HepG2 (cell line): ENCODE data around the gene GIPC3. TPM values are rescaled to one million over a fixed set of nuclear protein-coding genes. Genes with fewer than 3 reads are reported as not detected.
A peak's percentile ranks its signal among the peaks of the same experiment; 100 is the strongest.

Experiments used
- ATAC-seq: fragments of 200-7000 bp; cut with Tn5 transposase; 3 replicates; pipeline ENCODE4 v1.9.1; 2020; ENCODE audit warnings: mild to moderate bottlenecking, moderate library complexity
- BruUV-seq: library from RNA; stranded (reverse); fragments of 400-500 nt; replicated peaks from 2 replicates; lab custom pipeline; 2021; lab: Mats Ljungman, UMichigan
- CTCF ChIA-PET: fragments of 300-600 bp; formaldehyde crosslinking; extraction: SDS; loops from one replicate; lab custom pipeline; 2021; ENCODE audit warnings: low total read pairs, inconsistent platforms, low intra/inter-chr PET ratio; lab: Yijun Ruan, JAX
- POLR2A ChIA-PET: fragments of 350-600 bp; sonication (Branson Sonifier 250); formaldehyde crosslinking; loops from one replicate; lab custom pipeline; 2020; ENCODE audit warnings: antibody characterized with exemption, inconsistent platforms; lab: Yijun Ruan, JAX
- DNase-seq: peaks from one replicate; pipeline ENCODE4 v3.0.0-alpha.2; 2015; ENCODE audit warnings: low spot score
- FAIRE-seq: peaks from 3 replicates; lab custom pipeline; 2011; peaks lifted over from hg19 to GRCh38; lab: Jason Lieb, UNC
- H2AFZ ChIP-seq: one replicate; pipeline ENCODE4 v1.6.1; 2011; ENCODE audit warnings: low read length, inconsistent platforms
- H3K27ac ChIP-seq: fragments of 300-600 bp; 3 replicates; pipeline ENCODE4 v1.8.0; 2011; ENCODE audit warnings: mixed run types, mild to moderate bottlenecking, mixed read lengths, low read length, inconsistent platforms; ENCODE audit not compliant: insufficient read depth; ENCODE audit errors: extremely low read length
- H3K27me3 ChIP-seq, 2 experiments: fragments of 200-600 bp in 1 of 2; 2 replicates in 1 of 2; 3 replicates in 1 of 2; pipeline versions ENCODE4 v1.6.0 to v1.8.0; 2011; ENCODE audit warnings: low read length in 2 of 2, mild to moderate bottlenecking in 2 of 2, moderate library complexity in 2 of 2, inconsistent platforms in 1 of 2; ENCODE audit not compliant: insufficient read depth in 2 of 2, control insufficient read depth in 1 of 2
- H3K36me3 ChIP-seq, 2 experiments: fragments of 200-600 bp in 1 of 2; replicated peaks in 1 of 2; 2 replicates in 1 of 2; 3 replicates in 1 of 2; pipeline versions ENCODE4 v1.5.1 to v1.8.0; 2011; ENCODE audit warnings: low read length in 2 of 2, inconsistent platforms in 1 of 2; ENCODE audit not compliant: insufficient read depth in 2 of 2, control insufficient read depth in 1 of 2
- H3K4me1 ChIP-seq: 2 replicates; pipeline ENCODE4 v1.5.1; 2012; ENCODE audit warnings: low read length, inconsistent platforms; ENCODE audit not compliant: insufficient read depth
- H3K4me2 ChIP-seq: 2 replicates; pipeline ENCODE4 v1.6.0; 2011; ENCODE audit warnings: low read depth, low read length, inconsistent platforms
- H3K4me3 ChIP-seq, 3 experiments: fragments of 200-600 bp in 1 of 3; sonication (generic), shearing (Covaris generic) in 1 of 3; replicated peaks in 1 of 3; 2 replicates each; pipeline ENCODE4 v1.5.1; 2011 to 2016; ENCODE audit warnings: low read length in 3 of 3, inconsistent platforms in 2 of 3, low read depth in 2 of 3, mild to moderate bottlenecking in 2 of 3, control low read depth in 1 of 3, mixed read lengths in 1 of 3; ENCODE audit not compliant: insufficient read depth in 1 of 3
- H3K79me2 ChIP-seq: one replicate; pipeline ENCODE4 v1.6.1; 2011; ENCODE audit warnings: low read length, inconsistent platforms; ENCODE audit not compliant: insufficient read depth
- H3K9ac ChIP-seq: 2 replicates; pipeline ENCODE4 v1.6.0; 2011; ENCODE audit warnings: mild to moderate bottlenecking, low read depth, low read length, inconsistent platforms; ENCODE audit not compliant: insufficient read depth
- H3K9me3 ChIP-seq: 2 replicates; pipeline ENCODE4 v1.5.1; 2012; ENCODE audit warnings: mild to moderate bottlenecking, low read length
- H4K20me1 ChIP-seq: 2 replicates; pipeline ENCODE4 v1.6.0; 2011; ENCODE audit warnings: inconsistent platforms, mild to moderate bottlenecking, low read length, moderate library complexity; ENCODE audit not compliant: insufficient read depth
- AGO2 ChIP-seq: fragments of 200-400 bp; formaldehyde crosslinking; optimal IDR thresholded peaks from 2 replicates; pipeline ENCODE3; 2017; ENCODE audit warnings: mild to moderate bottlenecking, low read depth, low read length, moderate library complexity
- ATF5 ChIP-seq: sonication (generic); formaldehyde crosslinking; IDR thresholded peaks from 2 replicates; pipeline ENCODE4 v1.4.0; 2020; ENCODE audit warnings: mild to moderate bottlenecking, low read depth, missing genetic modification reagents
- EEA1 ChIP-seq: sonication (generic); formaldehyde crosslinking; IDR thresholded peaks from 2 replicates; pipeline ENCODE4 v1.5.1; 2020; ENCODE audit warnings: mild to moderate bottlenecking, missing genetic modification reagents, borderline replicate concordance
- NAIF1 ChIP-seq: sonication (generic); formaldehyde crosslinking; IDR thresholded peaks from 2 replicates; pipeline ENCODE4 v1.5.0; 2020; ENCODE audit warnings: mild to moderate bottlenecking, missing genetic modification reagents, borderline replicate concordance
- STAT5B ChIP-seq: sonication (generic); formaldehyde crosslinking; IDR thresholded peaks from 2 replicates; pipeline ENCODE4 v1.4.0; 2020; ENCODE audit warnings: missing genetic modification reagents
- ZNF12 ChIP-seq: sonication (generic); formaldehyde crosslinking; IDR thresholded peaks from 2 replicates; pipeline ENCODE4 v1.5.0; 2020; ENCODE audit warnings: missing genetic modification reagents
- ZNF652 ChIP-seq: IDR thresholded peaks from 2 replicates; pipeline ENCODE4 v1.6.1; 2016; ENCODE audit warnings: low read depth, borderline replicate concordance
- ZNF816 ChIP-seq: sonication (generic); formaldehyde crosslinking; IDR thresholded peaks from 2 replicates; pipeline ENCODE4 v1.8.0; 2022; ENCODE audit warnings: missing genetic modification reagents, mild to moderate bottlenecking, borderline replicate concordance
- WGBS: methylation state at CpG from one replicate; pipeline ENCODE4 v1.1.6; 2017; ENCODE audit warnings: low lambda C conversion rate; 5-methylcytosine and 5-hydroxymethylcytosine counted together
- in situ Hi-C: cut with HindIII; loops from 2 replicates; pipeline ENCODE4 v1.10.0; 2017; ENCODE audit warnings: low pct_unique_long_range_greater_than_20kb; ENCODE audit not compliant: extremely low pct_ligation_motif_present
- intact Hi-C: fragments of 100-400 bp; cut with micrococcal nuclease; formaldehyde crosslinking; loops from one replicate; pipeline ENCODE4 v1.10.0; 2022; ENCODE audit not compliant: unreplicated experiment
- polyA plus RNA-seq, 8 experiments: library from polyadenylated mRNA; depleted of rRNA in 3 of 8; stranded (reverse) in 7 of 8; unstranded in 1 of 8; fragments of >200 nt; fragmentation: Illumina TruSeq in 4 of 8; extraction: Trizol in 4 of 8; gene quantifications; 2 replicates each; pipeline versions ENCODE4 v1.2.1 to v1.2.3, GENCODE V29; 2011 to 2016; ENCODE audit warnings: low read depth in 4 of 8, missing spikeins in 1 of 8, mixed read lengths in 1 of 8; ENCODE audit not compliant: insufficient read depth in 1 of 8
- total RNA-seq, 5 experiments: library from RNA; depleted of rRNA; stranded (reverse); fragments of >200 nt; fragmentation: Illumina TruSeq; extraction: Trizol; gene quantifications; 2 replicates each; pipeline ENCODE4 v1.2.3, GENCODE V29; 2016; ENCODE audit warnings: low read depth in 1 of 5
- TF ChIP-seq, protein P1 (sequence below): sonication (generic); formaldehyde crosslinking; IDR thresholded peaks from 2 replicates; pipeline ENCODE4 v1.4.0; 2020; ENCODE audit warnings: mild to moderate bottlenecking, low read depth, missing genetic modification reagents

GIPC3 gene
- total and polyA plus RNA-seq, 2 of the 13 experiments (the other 11 are each of a cell fraction or from before 2014, with no cell fraction given): 0.05 TPM; not detected in 1

DNA sequence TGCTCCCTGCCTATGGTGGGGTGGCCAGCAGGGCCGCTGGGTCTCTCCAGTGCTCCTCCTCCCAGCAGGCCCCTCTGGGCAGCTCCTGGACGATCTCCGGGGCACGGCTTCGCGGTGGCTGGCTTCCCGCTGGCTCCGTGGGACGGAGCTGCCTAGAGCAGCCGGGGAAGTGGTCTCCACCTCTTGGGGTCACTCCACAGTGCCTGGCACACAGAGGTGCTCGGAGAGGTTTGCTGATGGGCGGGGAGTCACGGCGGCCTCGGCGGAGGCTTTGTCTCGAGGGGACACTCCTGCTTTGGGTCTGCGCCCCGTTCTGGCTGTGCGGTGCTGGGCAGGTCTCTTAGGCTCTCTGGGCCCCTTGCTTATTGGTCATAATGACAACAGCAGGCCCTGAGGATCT is 51.2 kb downstream of the GIPC3 start:
- in situ Hi-C loops: no loop called here
- no peaks in the 10 kb centered on the region for H3K4me1 ChIP-seq
- peaks cover 2 to 6% of the 10 kb centered on the region in 2 experiments; a peak in 1 of 5 replicates for H3K36me3 ChIP-seq
- DNase-seq (no peak), FAIRE-seq (no peak), ATAC-seq (no peak)
- H3K4me2 ChIP-seq: no peak overlapping the region
- H3K79me2 ChIP-seq: no peaks in the 10 kb centered on the region
- 95% methylated on average over 6 of the region's 20 CpGs for WGBS
- TF ChIP-seq ZNF12 (no peak), ATF5 (no peak), NAIF1 (CRISPR knock-in tag) (no peak)
- no peak overlapping the region for H2AFZ ChIP-seq
- ChIA-PET CTCF (no interaction called here), POLR2A (no interaction called here)
- no peak overlapping the region for H3K9ac ChIP-seq
- H3K9me3 ChIP-seq: no peaks in the 10 kb centered on the region
- H3K4me3 ChIP-seq: no peak overlapping the region
- H3K27me3 ChIP-seq: no peaks in the 10 kb centered on the region
- no peak overlapping the region for H3K27ac ChIP-seq
- BruUV-seq: no TSS peak
- intact Hi-C loops: no loop called here
- no peaks in the 10 kb centered on the region for H4K20me1 ChIP-seq

GRCh38 chr19:3636962-3637361 is 51.7 kb downstream of the GIPC3 start:
- intact Hi-C loops: no loop called here
- no TSS peak for BruUV-seq
- H3K9ac ChIP-seq: no peak overlapping the region
- DNase-seq: no peak
- H3K27ac ChIP-seq: no peak overlapping the region
- H3K36me3 ChIP-seq: peaks cover 2 to 3% of the 10 kb centered on the region in 2 experiments; a peak in 2 of 5 replicates
- no peak for TF ChIP-seq STAT5B (CRISPR knock-in tag)
- no peak for TF ChIP-seq ZNF816 (CRISPR knock-in tag)
- TF ChIP-seq EEA1 (CRISPR knock-in tag): no peak
- TF ChIP-seq, protein P1, sequence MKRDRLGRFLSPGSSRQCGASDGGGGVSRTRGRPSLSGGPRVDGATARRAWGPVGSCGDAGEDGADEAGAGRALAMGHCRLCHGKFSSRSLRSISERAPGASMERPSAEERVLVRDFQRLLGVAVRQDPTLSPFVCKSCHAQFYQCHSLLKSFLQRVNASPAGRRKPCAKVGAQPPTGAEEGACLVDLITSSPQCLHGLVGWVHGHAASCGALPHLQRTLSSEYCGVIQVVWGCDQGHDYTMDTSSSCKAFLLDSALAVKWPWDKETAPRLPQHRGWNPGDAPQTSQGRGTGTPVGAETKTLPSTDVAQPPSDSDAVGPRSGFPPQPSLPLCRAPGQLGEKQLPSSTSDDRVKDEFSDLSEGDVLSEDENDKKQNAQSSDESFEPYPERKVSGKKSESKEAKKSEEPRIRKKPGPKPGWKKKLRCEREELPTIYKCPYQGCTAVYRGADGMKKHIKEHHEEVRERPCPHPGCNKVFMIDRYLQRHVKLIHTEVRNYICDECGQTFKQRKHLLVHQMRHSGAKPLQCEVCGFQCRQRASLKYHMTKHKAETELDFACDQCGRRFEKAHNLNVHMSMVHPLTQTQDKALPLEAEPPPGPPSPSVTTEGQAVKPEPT (CRISPR knock-in tag): no peak
- TF ChIP-seq AGO2: peak; percentile 26
- no peak for TF ChIP-seq ZNF652 (CRISPR knock-in tag)
- TF ChIP-seq, all 625 proteins: peak for 1
- H3K9me3 ChIP-seq: no peaks in the 10 kb centered on the region
- no peak for FAIRE-seq
- H2AFZ ChIP-seq: no peak overlapping the region
- ATAC-seq: no peak
- CTCF ChIA-PET: no interaction called here
- H3K4me1 ChIP-seq: no peaks in the 10 kb centered on the region
- POLR2A ChIA-PET: no interaction called here
- no peak overlapping the region for H3K4me3 ChIP-seq
- WGBS: 87% methylated on average over 5 of the region's 20 CpGs
- H3K79me2 ChIP-seq: no peaks in the 10 kb centered on the region
- in situ Hi-C loops: no loop called here
- H3K27me3 ChIP-seq: no peaks in the 10 kb centered on the region
- H3K4me2 ChIP-seq: no peak overlapping the region
- H4K20me1 ChIP-seq: no peaks in the 10 kb centered on the region
